22Rv1 (cell line): Measurements from ENCODE around the gene DCC.

Experiments used
- ZFX ChIP-seq: fragments of 450-650 bp; IDR thresholded peaks from 2 replicates; pipeline ENCODE4 v1.6.1; 2017; ENCODE audit warnings: antibody characterized with exemption, borderline replicate concordance
- TF ChIP-seq, protein P1 (sequence below): fragments of 450-650 bp; IDR thresholded peaks from 2 replicates; pipeline ENCODE4 v1.5.1; 2017; ENCODE audit warnings: mild to moderate bottlenecking

DNA sequence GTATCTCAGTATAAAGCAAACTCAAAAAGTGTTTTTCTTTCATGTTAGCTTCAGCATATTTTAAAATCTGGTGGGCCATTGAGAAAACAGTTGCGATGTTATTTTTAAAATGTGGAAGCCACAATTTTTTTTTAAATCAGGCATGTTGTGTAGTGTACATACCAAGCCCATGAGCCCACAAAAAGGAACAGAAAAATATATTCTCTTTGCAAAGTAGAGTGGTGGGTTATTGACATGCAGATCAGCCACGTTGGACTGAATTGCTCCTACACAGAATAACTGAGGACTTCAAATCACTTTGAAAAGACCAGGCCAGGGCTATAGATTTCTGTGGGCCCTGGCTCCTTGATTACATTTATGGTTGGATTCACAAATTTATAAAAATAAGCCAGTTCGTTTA lies 774.4 kb downstream of the DCC start:
- TF ChIP-seq, protein P1, sequence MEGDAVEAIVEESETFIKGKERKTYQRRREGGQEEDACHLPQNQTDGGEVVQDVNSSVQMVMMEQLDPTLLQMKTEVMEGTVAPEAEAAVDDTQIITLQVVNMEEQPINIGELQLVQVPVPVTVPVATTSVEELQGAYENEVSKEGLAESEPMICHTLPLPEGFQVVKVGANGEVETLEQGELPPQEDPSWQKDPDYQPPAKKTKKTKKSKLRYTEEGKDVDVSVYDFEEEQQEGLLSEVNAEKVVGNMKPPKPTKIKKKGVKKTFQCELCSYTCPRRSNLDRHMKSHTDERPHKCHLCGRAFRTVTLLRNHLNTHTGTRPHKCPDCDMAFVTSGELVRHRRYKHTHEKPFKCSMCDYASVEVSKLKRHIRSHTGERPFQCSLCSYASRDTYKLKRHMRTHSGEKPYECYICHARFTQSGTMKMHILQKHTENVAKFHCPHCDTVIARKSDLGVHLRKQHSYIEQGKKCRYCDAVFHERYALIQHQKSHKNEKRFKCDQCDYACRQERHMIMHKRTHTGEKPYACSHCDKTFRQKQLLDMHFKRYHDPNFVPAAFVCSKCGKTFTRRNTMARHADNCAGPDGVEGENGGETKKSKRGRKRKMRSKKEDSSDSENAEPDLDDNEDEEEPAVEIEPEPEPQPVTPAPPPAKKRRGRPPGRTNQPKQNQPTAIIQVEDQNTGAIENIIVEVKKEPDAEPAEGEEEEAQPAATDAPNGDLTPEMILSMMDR = no peak
- TF ChIP-seq ZFX = no peak
